Pancreas (tissue), 10 donors: ENCODE measurements around the gene LDHAL6B. TPM values are rescaled to one million over a fixed set of nuclear protein-coding genes. Genes with fewer than 3 reads are reported as not detected.
A peak's percentile ranks its signal among the peaks of the same experiment; 100 is the strongest.

ENCODE experiments used
- ATAC-seq, 4 donors: fragments of 200-7000 bp; cut with Tn5 transposase; one replicate each; pipeline versions ENCODE4 v1.8.0 to v1.9.1; 2020; ENCODE audit warnings: mild to moderate bottlenecking in 4 of 4, moderate library complexity in 4 of 4
- DNase-seq, 6 donors: peaks; one replicate each; pipeline ENCODE4 v3.0.0-alpha.2; 2020
- FAIRE-seq: peaks from 2 replicates; lab custom pipeline; 2012; peaks lifted over from hg19 to GRCh38; lab: Jason Lieb, UNC
- H3K27ac ChIP-seq, 4 donors: fragments of 200-600 bp; sonication (generic); 1 replicate in 3 of 4; 2 replicates in 1 of 4; pipeline versions ENCODE4 v1.5.0 to v1.8.0; 2020
- H3K27me3 ChIP-seq, 4 donors: fragments of 200-600 bp; one replicate each; pipeline ENCODE4 v1.8.0; 2021
- H3K36me3 ChIP-seq, 3 donors: fragments of 200-600 bp; sonication (generic) in 1 of 3; one replicate each; pipeline versions ENCODE4 v1.5.0 to v1.8.0; 2020 to 2021
- H3K4me1 ChIP-seq, 3 donors: fragments of 200-600 bp; one replicate each; pipeline ENCODE4 v1.8.0; 2021
- H3K4me3 ChIP-seq, 4 donors: fragments of 200-600 bp; sonication (generic) in 2 of 4; one replicate each; pipeline versions ENCODE4 v1.5.0 to v1.8.0; 2020 to 2021
- H3K9me3 ChIP-seq, 4 donors: fragments of 200-600 bp; one replicate each; pipeline ENCODE4 v1.8.0; 2021
- CTCF ChIP-seq, 4 donors: fragments of 200-600 bp; sonication (generic) in 3 of 4; IDR thresholded peaks; one replicate each; pipeline versions ENCODE4 v1.5.0 to v1.8.0; 2021; ENCODE audit warnings: antibody characterized with exemption in 4 of 4
- WGBS, 2 donors: extraction: QIAGEN DNeasy Blood & Tissue Kit; methylation state at CpG; one replicate each; pipeline ENCODE4 v1.1.7; 2013; 5-methylcytosine and 5-hydroxymethylcytosine counted together
- intact Hi-C, 3 donors: fragments of 100-400 bp; cut with DNase I; formaldehyde crosslinking; loops; one replicate each; pipeline versions ENCODE4 v1.11.1 to v1.14.2; 2022
- polyA plus RNA-seq, 2 donors: library from polyadenylated mRNA; stranded (reverse); fragments of 200-250 nt; gene quantifications; one replicate each; pipeline ENCODE4 v1.2.3, GENCODE V29; 2013
- total RNA-seq, 6 donors: library from RNA; stranded (reverse); fragmentation: NEBNext Ultra II Directional in 4 of 6; extraction: Animal tissue kit (Norgen Biotek cat#: 25700) in 4 of 6; gene quantifications; one replicate each; pipeline versions ENCODE4 v1.2.1 to v1.2.4, GENCODE V29; 2021 to 2023
- donor health status: healthy with polysubstance abuse.
- donor health status: DM: no; HTN: no; CAD: no; lungs with moderate emphysema.
- donor health status: DM: no; HTN: no; CAD: no.
- donor health status: control.
- donor health status: control.
- donor health status: Bipolar disorder and iron deficiency.
- donor health status: DM: yes; HTN: yes; CAD: no.
- donor health status: DM: no; HTN: no; CAD: no.
- donor health status: DM: no; HTN: no; CAD: no.
- donor health status: DM: yes; HTN: yes; CAD: no.

The LDHAL6B gene
- total and polyA plus RNA-seq, 8 donors = not detected

- peak in 3 of 4 donors; percentile 11 to 22 (median 18) for TF ChIP-seq CTCF (IDR thresholded peaks at IDR 0.05)
- Histone ChIP-seq H3K27me3 (no peaks in the 10 kb centered on the region), H3K27ac (peak overlapping the region in 1 of 4 donors; percentile 34), H3K4me3 (no peak overlapping the region), H3K4me1 (peaks cover 0 to 7% (median 0%) of the 10 kb centered on the region in 3 donors), H3K36me3 (peaks cover 0 to 8% (median 0%) of the 10 kb centered on the region in 3 donors), H3K9me3 (no peaks in the 10 kb centered on the region)
- DNase-seq (peak in 1 of 6 donors; percentile 28), ATAC-seq (peak in 3 of 4 donors; percentile 61 to 74 (median 65)), FAIRE-seq (no peak)
- intact Hi-C loops = loop anchor here in 1 of 3 donors (10.0 kb wide), 1 partner anchor 320 kb away; no protein-coding TSS in a partner anchor
- 58 to 63% methylated on average over 10 of the region's 10 CpGs for WGBS, 2 donors
Observed at GRCh38 chr15:59174835-59175831, 31.5 kb upstream of the LDHAL6B start.

DNA sequence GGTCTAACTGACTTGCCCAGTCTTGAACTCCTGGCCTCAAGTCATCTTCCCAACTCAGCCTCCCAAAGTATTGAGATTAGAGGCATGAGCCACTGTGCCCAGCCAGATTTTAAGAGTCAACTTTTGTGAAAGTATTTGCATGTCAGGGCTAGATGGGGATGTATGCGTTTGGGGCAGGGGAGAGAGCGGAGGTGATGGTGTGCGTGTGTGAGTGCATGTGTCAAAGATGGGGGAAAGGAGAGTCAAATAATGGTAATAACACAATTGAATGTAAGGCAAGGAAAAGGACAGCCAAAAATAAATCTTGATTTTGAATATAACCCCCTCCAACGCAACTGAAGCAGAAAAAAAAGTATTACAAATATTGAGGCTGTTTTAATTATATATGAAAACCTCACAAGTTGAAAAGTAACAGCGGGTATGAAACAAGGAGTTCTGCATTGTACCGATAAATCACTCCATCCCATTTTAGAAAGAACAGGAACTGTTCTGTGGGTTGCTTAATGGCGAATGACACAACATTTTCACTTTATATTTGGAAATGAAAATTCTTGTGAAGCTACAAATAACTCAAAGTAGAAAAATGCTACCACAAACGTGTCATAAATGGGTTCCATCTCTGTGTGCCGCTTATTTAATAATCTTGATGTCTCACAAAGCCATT lies 29.9 kb upstream of the LDHAL6B start:
- Histone ChIP-seq H3K4me3 (no peak overlapping the region), H3K9me3 (no peaks in the 10 kb centered on the region), H3K36me3 (peaks cover 0 to 8% (median 0%) of the 10 kb centered on the region in 3 donors), H3K27ac (peak overlapping the region in 1 of 4 donors; percentile 38), H3K27me3 (no peaks in the 10 kb centered on the region), H3K4me1 (no peaks in the 10 kb centered on the region)
- no peak for TF ChIP-seq CTCF (IDR thresholded peaks at IDR 0.05)
- DNase-seq (no peak), FAIRE-seq (no peak), ATAC-seq (no peak)
- 88 to 92% methylated on average over 9 of the region's 9 CpGs for WGBS, 2 donors
- intact Hi-C loops = loop anchor here in 1 of 3 donors (10.0 kb wide), 1 partner anchor 318 kb away; no protein-coding TSS in a partner anchor

- WGBS, 2 donors = 88 to 93% methylated on average over 4 of the region's 4 CpGs
- H3K36me3 ChIP-seq = peaks cover 0 to 8% (median 0%) of the 10 kb centered on the region in 3 donors
- H3K27me3 ChIP-seq = no peaks in the 10 kb centered on the region
- H3K4me1 ChIP-seq = no peaks in the 10 kb centered on the region
- H3K4me3 ChIP-seq = no peak overlapping the region
- ATAC-seq = peak in 2 of 4 donors; percentile 39 to 49
- TF ChIP-seq CTCF (IDR thresholded peaks at IDR 0.05) = no peak
- FAIRE-seq = no peak
- DNase-seq = no peak
- no peaks in the 10 kb centered on the region for H3K9me3 ChIP-seq
- intact Hi-C loops = loop anchor here in 1 of 3 donors (10.0 kb wide), 1 partner anchor 318 kb away; no protein-coding TSS in a partner anchor
- peak overlapping the region in 2 of 4 donors; percentile 35 to 68 for H3K27ac ChIP-seq
Observed at GRCh38 chr15:59177317-59177660, 29.4 kb upstream of the LDHAL6B start.

- no peak for TF ChIP-seq CTCF (IDR thresholded peaks at IDR 0.05)
- intact Hi-C loops = loop anchor here in 1 of 3 donors (10.0 kb wide), 1 partner anchor 317 kb away; no protein-coding TSS in a partner anchor
- Histone ChIP-seq H3K27me3 (no peaks in the 10 kb centered on the region), H3K4me1 (no peaks in the 10 kb centered on the region), H3K27ac (peak overlapping the region in 2 of 4 donors; percentile 35 to 68), H3K4me3 (no peak overlapping the region), H3K36me3 (peaks cover 0 to 8% (median 0%) of the 10 kb centered on the region in 3 donors), H3K9me3 (no peaks in the 10 kb centered on the region)
- ATAC-seq (no peak), DNase-seq (no peak), FAIRE-seq (no peak)
- 93 to 94% methylated on average over 16 of the region's 16 CpGs for WGBS, 2 donors
Observed at GRCh38 chr15:59178151-59178695, 28.4 kb upstream of the LDHAL6B start.
